Measurements from ENCODE around the gene RMDN2.
"Not testable (repeated sequence)": the region's sequence is repeated elsewhere in the genome, so short reads cannot be mapped to it uniquely, and the experiment has no call there.

RMDN2 gene

GRCh38 chr2:37928377-37928776 is 3.3 kb downstream of the RMDN2 start:
- in situ Hi-C loops (cut with HindIII; ENCODE audit: low sequenced_read_pairs), result no loop called here

- in situ Hi-C loops (cut with HindIII; ENCODE audit: low sequenced_read_pairs), result not testable (repeated sequence)
These were observed 5.3 kb downstream of the RMDN2 start for GRCh38 chr2:37930392-37930791.

GRCh38 chr2:37932873-37933272 is 7.8 kb downstream of the RMDN2 start:
- in situ Hi-C loops (cut with HindIII; ENCODE audit: low sequenced_read_pairs), result not testable (repeated sequence)

GRCh38 chr2:37934591-37935513 is 9.8 kb downstream of the RMDN2 start:
- in situ Hi-C loops (cut with HindIII; ENCODE audit: low sequenced_read_pairs), result no loop called here

GRCh38 chr2:37937568-37937967 is 12.5 kb downstream of the RMDN2 start:
- in situ Hi-C loops (cut with HindIII; ENCODE audit: low sequenced_read_pairs), result not testable (repeated sequence)

- in situ Hi-C loops (cut with HindIII; ENCODE audit: low sequenced_read_pairs), result not testable (repeated sequence)
These were observed 16.2 kb downstream of the RMDN2 start for GRCh38 chr2:37941267-37941666.

GRCh38 chr2:37944268-37944667 is 19.2 kb downstream of the RMDN2 start:
- in situ Hi-C loops (cut with HindIII; ENCODE audit: low sequenced_read_pairs), result no loop called here

GRCh38 chr2:37947306-37947705 is 22.2 kb downstream of the RMDN2 start:
- in situ Hi-C loops (cut with HindIII; ENCODE audit: low sequenced_read_pairs), result loop anchor here (5.0 kb wide), 1 partner anchor 315 kb away; no protein-coding TSS in a partner anchor

- in situ Hi-C loops (cut with HindIII; ENCODE audit: low sequenced_read_pairs), result not testable (repeated sequence)
These were observed 37.1 kb downstream of the RMDN2 start for GRCh38 chr2:37962018-37962739.

GRCh38 chr2:37962740-37963121 is 37.6 kb downstream of the RMDN2 start:
- in situ Hi-C loops (cut with HindIII; ENCODE audit: low sequenced_read_pairs), result not testable (repeated sequence)

GRCh38 chr2:37963901-37964300 is 38.8 kb downstream of the RMDN2 start:
- in situ Hi-C loops (cut with HindIII; ENCODE audit: low sequenced_read_pairs), result not testable (repeated sequence)

GRCh38 chr2:37966326-37966725 is 41.2 kb downstream of the RMDN2 start:
- in situ Hi-C loops (cut with HindIII; ENCODE audit: low sequenced_read_pairs), result no loop called here

- in situ Hi-C loops (cut with HindIII; ENCODE audit: low sequenced_read_pairs), result no loop called here
These were observed 44.6 kb downstream of the RMDN2 start for GRCh38 chr2:37969731-37970130.

GRCh38 chr2:37971971-37972370 is 46.9 kb downstream of the RMDN2 start:
- in situ Hi-C loops (cut with HindIII; ENCODE audit: low sequenced_read_pairs), result no loop called here

- in situ Hi-C loops (cut with HindIII; ENCODE audit: low sequenced_read_pairs), result no loop called here
These were observed 48.7 kb downstream of the RMDN2 start for GRCh38 chr2:37973615-37974353.

GRCh38 chr2:37975808-37976207 is 50.7 kb downstream of the RMDN2 start:
- in situ Hi-C loops (cut with HindIII; ENCODE audit: low sequenced_read_pairs), result no loop called here

- in situ Hi-C loops (cut with HindIII; ENCODE audit: low sequenced_read_pairs), result no loop called here
These were observed 51.3 kb downstream of the RMDN2 start for GRCh38 chr2:37976411-37976810.

GRCh38 chr2:37982147-37982582 is 57.1 kb downstream of the RMDN2 start:
- in situ Hi-C loops (cut with HindIII; ENCODE audit: low sequenced_read_pairs), result no loop called here

GRCh38 chr2:37982847-37983246 is 57.8 kb downstream of the RMDN2 start:
- in situ Hi-C loops (cut with HindIII; ENCODE audit: low sequenced_read_pairs), result no loop called here

- in situ Hi-C loops (cut with HindIII; ENCODE audit: low sequenced_read_pairs), result no loop called here
These were observed 58.6 kb downstream of the RMDN2 start for GRCh38 chr2:37983719-37984118.

GRCh38 chr2:37984176-37984575 is 59.1 kb downstream of the RMDN2 start:
- in situ Hi-C loops (cut with HindIII; ENCODE audit: low sequenced_read_pairs), result no loop called here
